Measurements from ENCODE around the gene MCU. TPM values are rescaled to one million over a fixed set of nuclear protein-coding genes. Genes with fewer than 3 reads are reported as not detected.
"Not testable (repeated sequence)": the region's sequence is repeated elsewhere in the genome, so short reads cannot be mapped to it uniquely, and the experiment has no call there.

The MCU gene
- total and polyA plus RNA-seq, 7 experiments from 2014 or later = 4.8 to 14.3 (median 10.7) TPM

DNA sequence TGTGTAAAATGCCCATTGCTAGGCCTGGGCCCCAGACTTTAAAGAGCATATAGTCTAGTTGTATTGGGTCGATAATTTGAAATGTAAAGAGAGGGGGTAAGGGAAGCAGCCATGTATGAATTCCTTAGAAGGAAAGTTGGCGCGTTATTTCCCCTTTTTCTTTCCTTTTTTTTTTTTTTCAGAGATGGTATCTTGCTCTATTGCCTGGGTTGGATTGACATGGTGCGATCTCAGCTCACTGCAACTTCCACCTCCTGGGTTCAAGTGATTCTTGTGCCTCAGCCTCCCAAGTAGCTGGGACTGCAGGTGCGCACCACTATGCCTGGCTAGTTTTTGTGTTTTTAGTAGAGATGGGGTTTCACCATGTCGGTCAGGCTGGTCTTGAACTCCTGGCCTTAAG, 45.4 kb downstream of the MCU start:
- H3K27ac ChIP-seq (ENCODE audit: low read depth, low read length); DNase-seq; H3K36me3 Mint-ChIP-seq; H3K27me3 Mint-ChIP-seq; H3K4me3 ChIP-seq (ENCODE audit: low read length); ATAC-seq; H3K9me3 Mint-ChIP-seq; H3K4me1 ChIP-seq (ENCODE audit: control insufficient read depth in 2 of 2, insufficient read depth in 2 of 2, low read length in 2 of 2); POLR2A ChIA-PET; H3K27me3 ChIP-seq (ENCODE audit: control insufficient read depth in 2 of 2, insufficient read depth in 2 of 2, low read length in 2 of 2); H3K4me3 Mint-ChIP-seq; intact Hi-C loops (cut with micrococcal nuclease); H3K9me3 ChIP-seq (ENCODE audit: control insufficient read depth in 2 of 3, low read length in 3 of 3); H3K27ac Mint-ChIP-seq; H3K36me3 ChIP-seq (ENCODE audit: control insufficient read depth in 2 of 3, insufficient read depth in 3 of 3, low read length in 3 of 3): not testable (repeated sequence)
- CTCF ChIA-PET = interaction anchor here (0.6 kb wide), 2 partner anchors 27 to 841 kb away, joined by 3 read pairs; no protein-coding TSS in a partner anchor
- peaks cover 0 to 12% (median 4%) of the 10 kb centered on the region in 7 donors for H3K4me1 Mint-ChIP-seq

DNA sequence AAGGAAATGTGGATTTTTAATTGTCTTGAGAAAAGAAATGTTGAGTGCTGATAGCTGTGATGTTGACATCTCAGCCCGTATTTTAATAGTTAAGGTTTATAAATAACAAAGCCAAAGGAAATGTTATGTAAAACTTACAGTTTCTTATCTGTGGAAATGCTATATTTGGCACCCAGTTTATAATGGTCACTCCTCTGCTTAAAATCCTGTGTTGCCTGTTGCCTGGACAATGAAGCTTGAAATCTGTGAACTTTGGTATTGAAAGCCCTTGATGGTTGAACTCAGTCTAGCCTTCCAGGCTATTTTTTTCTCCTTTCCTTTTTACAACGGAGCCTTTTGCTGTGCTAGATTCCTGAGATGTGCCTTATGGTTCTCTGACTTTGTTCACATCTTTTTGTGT, 46.5 kb downstream of the MCU start:
- no peak overlapping the region for H3K27ac Mint-ChIP-seq
- Histone ChIP-seq H3K27me3 (ENCODE audit: control insufficient read depth in 2 of 2, insufficient read depth in 2 of 2, low read length in 2 of 2) (no peaks in the 10 kb centered on the region), H3K36me3 (ENCODE audit: control insufficient read depth in 2 of 3, insufficient read depth in 3 of 3, low read length in 3 of 3) (no peaks in the 10 kb centered on the region), H3K4me1 (ENCODE audit: control insufficient read depth in 2 of 2, insufficient read depth in 2 of 2, low read length in 2 of 2) (no peaks in the 10 kb centered on the region), H3K9me3 (ENCODE audit: control insufficient read depth in 2 of 3, low read length in 3 of 3) (no peaks in the 10 kb centered on the region), H3K27ac (ENCODE audit: low read depth, low read length) (no peak overlapping the region), H3K4me3 (ENCODE audit: low read length) (no peak overlapping the region)
- ChIA-PET CTCF (no interaction called here), POLR2A (no interaction called here)
- H3K9me3 Mint-ChIP-seq = no peaks in the 10 kb centered on the region
- no peaks in the 10 kb centered on the region for H3K27me3 Mint-ChIP-seq
- H3K4me1 Mint-ChIP-seq = peaks cover 0 to 12% (median 4%) of the 10 kb centered on the region in 7 donors
- DNase-seq = no peak
- intact Hi-C loops (cut with micrococcal nuclease) = no loop called here
- ATAC-seq = no peak
- no peak overlapping the region for H3K4me3 Mint-ChIP-seq
- peaks cover 0 to 8% (median 0%) of the 10 kb centered on the region in 5 donors for H3K36me3 Mint-ChIP-seq

DNA sequence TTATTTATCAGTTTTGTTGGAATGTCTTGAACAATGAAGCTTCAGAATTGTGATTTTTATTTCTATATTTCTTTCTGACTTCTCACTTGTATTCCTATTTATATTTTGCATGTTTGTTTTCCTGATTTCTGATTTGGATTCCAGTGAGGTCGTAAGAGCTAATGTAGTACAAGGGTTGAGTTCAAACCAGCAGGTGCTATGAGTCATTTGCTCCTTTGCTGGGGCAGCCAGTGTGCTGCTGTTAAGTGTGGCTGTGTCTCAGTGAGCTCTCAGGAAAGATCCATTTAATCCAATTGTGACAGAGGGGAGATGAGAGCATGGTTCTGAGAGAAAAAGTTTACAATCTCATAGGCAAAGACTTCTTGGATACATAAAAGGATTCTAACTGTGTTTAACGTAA, 48.6 kb downstream of the MCU start:
- Histone ChIP-seq H3K27me3 (ENCODE audit: control insufficient read depth in 2 of 2, insufficient read depth in 2 of 2, low read length in 2 of 2) (no peaks in the 10 kb centered on the region), H3K27ac (ENCODE audit: low read depth, low read length) (no peak overlapping the region), H3K36me3 (ENCODE audit: control insufficient read depth in 2 of 3, insufficient read depth in 3 of 3, low read length in 3 of 3) (no peaks in the 10 kb centered on the region), H3K9me3 (ENCODE audit: control insufficient read depth in 2 of 3, low read length in 3 of 3) (no peaks in the 10 kb centered on the region), H3K4me1 (ENCODE audit: control insufficient read depth in 2 of 2, insufficient read depth in 2 of 2, low read length in 2 of 2) (no peaks in the 10 kb centered on the region), H3K4me3 (ENCODE audit: low read length) (no peak overlapping the region)
- Mint-ChIP-seq H3K36me3 (peaks cover 0 to 8% (median 0%) of the 10 kb centered on the region in 5 donors), H3K9me3 (no peaks in the 10 kb centered on the region), H3K4me3 (no peak overlapping the region), H3K4me1 (peaks cover 0 to 12% (median 4%) of the 10 kb centered on the region in 7 donors), H3K27ac (no peak overlapping the region), H3K27me3 (no peaks in the 10 kb centered on the region)
- POLR2A ChIA-PET = no interaction called here
- ATAC-seq (no peak), DNase-seq (no peak)
- CTCF ChIA-PET = no interaction called here
- intact Hi-C loops (cut with micrococcal nuclease) = no loop called here

DNA sequence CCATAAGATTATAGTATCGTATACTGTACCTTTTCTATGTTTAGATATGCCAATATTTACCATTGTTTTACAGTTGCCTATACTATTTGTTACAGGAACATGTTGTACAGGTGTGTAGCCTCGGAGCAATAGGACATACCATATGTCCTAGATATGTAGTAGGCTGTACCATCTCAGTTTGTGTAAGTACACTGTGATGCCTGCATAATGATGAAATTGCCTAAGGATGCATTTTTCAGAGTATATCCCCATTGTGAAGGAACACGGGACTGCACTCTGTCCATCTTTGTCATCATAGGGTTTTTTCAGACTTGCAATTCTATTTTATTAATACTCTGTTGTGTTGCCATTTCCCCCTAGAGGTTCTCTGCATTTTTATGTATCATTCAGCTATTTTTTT, 50.1 kb downstream of the MCU start:
- ChIA-PET POLR2A (interaction anchor here (0.7 kb wide), 1 partner anchor 16 kb away, joined by 3 read pairs; no protein-coding TSS in a partner anchor), CTCF (no interaction called here)
- H3K27ac Mint-ChIP-seq = no peak overlapping the region
- DNase-seq = no peak
- H3K4me3 ChIP-seq (ENCODE audit: low read length) = no peak overlapping the region
- H3K9me3 Mint-ChIP-seq = no peaks in the 10 kb centered on the region
- H3K36me3 Mint-ChIP-seq = peaks cover 0 to 8% (median 0%) of the 10 kb centered on the region in 5 donors
- peaks cover 0 to 12% (median 4%) of the 10 kb centered on the region in 7 donors for H3K4me1 Mint-ChIP-seq
- no peaks in the 10 kb centered on the region for H3K9me3 ChIP-seq (ENCODE audit: control insufficient read depth in 2 of 3, low read length in 3 of 3)
- no peaks in the 10 kb centered on the region for H3K36me3 ChIP-seq (ENCODE audit: control insufficient read depth in 2 of 3, insufficient read depth in 3 of 3, low read length in 3 of 3)
- no peak overlapping the region for H3K27ac ChIP-seq (ENCODE audit: low read depth, low read length)
- intact Hi-C loops (cut with micrococcal nuclease) = no loop called here
- H3K4me1 ChIP-seq (ENCODE audit: control insufficient read depth in 2 of 2, insufficient read depth in 2 of 2, low read length in 2 of 2) = no peaks in the 10 kb centered on the region
- H3K4me3 Mint-ChIP-seq = no peak overlapping the region
- H3K27me3 Mint-ChIP-seq = no peaks in the 10 kb centered on the region
- no peaks in the 10 kb centered on the region for H3K27me3 ChIP-seq (ENCODE audit: control insufficient read depth in 2 of 2, insufficient read depth in 2 of 2, low read length in 2 of 2)
- no peak for ATAC-seq

DNA sequence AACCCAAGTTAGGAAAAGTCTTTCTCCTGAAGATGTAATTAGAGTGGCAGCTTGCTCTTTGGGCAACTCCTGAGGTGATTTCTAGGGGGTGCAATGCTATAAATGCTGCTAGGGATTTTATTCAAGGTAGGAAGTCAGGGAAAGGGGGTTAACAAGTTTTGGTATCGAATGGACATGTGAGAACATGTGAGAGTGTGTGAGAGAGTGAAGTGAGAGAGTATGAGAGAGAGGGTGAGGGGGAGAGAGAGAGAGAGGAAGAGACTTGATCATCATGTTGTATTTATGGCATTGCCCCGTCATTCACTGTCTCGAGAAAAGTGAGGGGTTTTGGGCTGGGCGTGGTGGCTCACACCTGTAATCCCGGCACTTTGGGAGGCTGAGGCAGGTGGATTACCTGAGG, 50.9 kb downstream of the MCU start:
- Histone ChIP-seq H3K27me3 (ENCODE audit: control insufficient read depth in 2 of 2, insufficient read depth in 2 of 2, low read length in 2 of 2) (no peaks in the 10 kb centered on the region), H3K4me1 (ENCODE audit: control insufficient read depth in 2 of 2, insufficient read depth in 2 of 2, low read length in 2 of 2) (no peaks in the 10 kb centered on the region), H3K36me3 (ENCODE audit: control insufficient read depth in 2 of 3, insufficient read depth in 3 of 3, low read length in 3 of 3) (no peaks in the 10 kb centered on the region), H3K27ac (ENCODE audit: low read depth, low read length) (no peak overlapping the region), H3K4me3 (ENCODE audit: low read length) (no peak overlapping the region), H3K9me3 (ENCODE audit: control insufficient read depth in 2 of 3, low read length in 3 of 3) (no peaks in the 10 kb centered on the region)
- Mint-ChIP-seq H3K36me3 (peaks cover 0 to 8% (median 0%) of the 10 kb centered on the region in 5 donors), H3K4me1 (peaks cover 0 to 12% (median 4%) of the 10 kb centered on the region in 7 donors), H3K4me3 (no peak overlapping the region), H3K27me3 (no peaks in the 10 kb centered on the region), H3K27ac (no peak overlapping the region), H3K9me3 (no peaks in the 10 kb centered on the region)
- intact Hi-C loops (cut with micrococcal nuclease) = no loop called here
- no peak for ATAC-seq
- POLR2A ChIA-PET = interaction anchor here (0.7 kb wide), 1 partner anchor 16 kb away, joined by 3 read pairs; no protein-coding TSS in a partner anchor
- no peak for DNase-seq
- CTCF ChIA-PET = no interaction called here

DNA sequence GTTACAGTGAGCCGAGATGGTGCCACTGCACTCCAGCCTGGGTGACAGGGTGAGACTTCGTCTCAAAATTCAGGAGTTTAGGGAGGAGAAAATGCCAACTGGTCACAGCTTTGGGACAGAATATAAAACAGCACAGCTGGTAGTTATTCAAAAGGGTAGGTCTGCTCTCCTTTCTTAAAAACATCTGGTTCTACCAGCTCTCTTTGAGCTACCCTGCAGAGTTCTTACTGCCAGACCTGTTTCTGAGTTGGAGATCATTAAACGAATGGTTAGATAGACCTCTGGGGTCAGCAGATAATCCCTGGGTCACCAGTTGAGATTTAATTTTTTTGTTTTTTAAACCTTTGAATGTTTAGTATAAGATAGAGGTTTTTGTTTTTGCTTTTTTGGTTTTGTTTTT, 52.6 kb downstream of the MCU start:
- no peak overlapping the region for H3K4me3 ChIP-seq (ENCODE audit: low read length)
- H3K9me3 ChIP-seq (ENCODE audit: control insufficient read depth in 2 of 3, low read length in 3 of 3) = no peaks in the 10 kb centered on the region
- DNase-seq = no peak
- ATAC-seq = no peak
- no peaks in the 10 kb centered on the region for H3K4me1 ChIP-seq (ENCODE audit: control insufficient read depth in 2 of 2, insufficient read depth in 2 of 2, low read length in 2 of 2)
- H3K27me3 ChIP-seq (ENCODE audit: control insufficient read depth in 2 of 2, insufficient read depth in 2 of 2, low read length in 2 of 2) = no peaks in the 10 kb centered on the region
- Mint-ChIP-seq H3K36me3 (peaks cover 0 to 8% (median 5%) of the 10 kb centered on the region in 5 donors), H3K4me1 (peaks cover 0 to 6% (median 0%) of the 10 kb centered on the region in 7 donors), H3K9me3 (no peaks in the 10 kb centered on the region), H3K27ac (no peak overlapping the region), H3K4me3 (no peak overlapping the region), H3K27me3 (no peaks in the 10 kb centered on the region)
- intact Hi-C loops (cut with micrococcal nuclease) = no loop called here
- ChIA-PET CTCF (no interaction called here), POLR2A (interaction anchor here (0.6 kb wide), 1 partner anchor 774 kb away, joined by 3 read pairs; no protein-coding TSS in a partner anchor)
- H3K27ac ChIP-seq (ENCODE audit: low read depth, low read length) = no peak overlapping the region
- H3K36me3 ChIP-seq (ENCODE audit: control insufficient read depth in 2 of 3, insufficient read depth in 3 of 3, low read length in 3 of 3) = no peaks in the 10 kb centered on the region

DNA sequence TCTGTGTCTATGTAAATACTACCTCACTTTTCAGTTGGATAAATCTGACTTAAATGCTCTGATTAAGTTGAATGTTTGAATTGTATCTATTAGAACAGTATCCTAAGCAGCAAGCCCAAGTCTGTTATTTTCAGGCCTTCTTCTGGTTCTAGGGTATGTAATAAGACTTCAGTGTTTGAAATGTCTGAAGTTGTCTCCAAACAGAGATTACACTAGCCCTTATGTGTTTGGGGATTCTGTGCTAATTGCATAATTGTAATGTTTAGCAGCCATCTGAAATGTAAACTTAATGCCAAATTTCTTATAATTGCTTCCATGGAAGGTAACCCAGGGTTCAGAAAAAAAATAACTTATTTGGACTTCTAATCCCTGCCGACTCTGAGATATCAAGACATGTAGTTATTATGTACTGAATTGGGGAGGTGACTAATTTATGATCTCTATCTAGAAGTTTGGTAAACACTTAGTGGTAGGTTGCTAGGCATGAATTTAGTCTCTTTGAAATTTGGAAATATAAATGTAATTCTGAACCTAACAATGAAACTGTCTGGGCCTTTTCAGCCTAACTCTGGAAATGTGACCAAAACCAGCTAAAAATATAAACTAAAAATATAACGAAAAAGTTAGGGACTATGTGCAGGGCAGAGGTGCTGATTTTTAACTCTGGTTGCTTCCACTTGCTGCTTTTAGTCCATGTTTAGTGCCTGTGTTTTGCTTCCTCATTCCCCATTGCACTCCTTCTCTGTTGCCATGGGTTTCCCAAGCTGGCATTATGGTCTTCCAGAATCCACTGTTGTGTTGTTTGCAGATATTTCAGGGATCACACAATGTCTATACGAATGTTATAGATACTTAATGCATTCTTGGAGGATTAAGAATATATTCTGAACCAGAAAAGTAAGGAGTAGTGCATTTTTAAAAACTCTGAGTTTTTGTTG, 54.8 kb downstream of the MCU start:
- Histone ChIP-seq H3K27me3 (ENCODE audit: control insufficient read depth in 2 of 2, insufficient read depth in 2 of 2, low read length in 2 of 2) (no peaks in the 10 kb centered on the region), H3K27ac (ENCODE audit: low read depth, low read length) (no peak overlapping the region), H3K4me1 (ENCODE audit: control insufficient read depth in 2 of 2, insufficient read depth in 2 of 2, low read length in 2 of 2) (no peaks in the 10 kb centered on the region), H3K36me3 (ENCODE audit: control insufficient read depth in 2 of 3, insufficient read depth in 3 of 3, low read length in 3 of 3) (no peaks in the 10 kb centered on the region), H3K9me3 (ENCODE audit: control insufficient read depth in 2 of 3, low read length in 3 of 3) (no peaks in the 10 kb centered on the region), H3K4me3 (ENCODE audit: low read length) (no peak overlapping the region)
- no peak for DNase-seq
- no peaks in the 10 kb centered on the region for H3K9me3 Mint-ChIP-seq
- no peak overlapping the region for H3K4me3 Mint-ChIP-seq
- ChIA-PET POLR2A (no interaction called here), CTCF (no interaction called here)
- H3K4me1 Mint-ChIP-seq = peaks cover 0 to 6% (median 0%) of the 10 kb centered on the region in 7 donors
- no peak overlapping the region for H3K27ac Mint-ChIP-seq
- no peaks in the 10 kb centered on the region for H3K27me3 Mint-ChIP-seq
- no peak for ATAC-seq
- H3K36me3 Mint-ChIP-seq = peaks cover 0 to 7% (median 3%) of the 10 kb centered on the region in 5 donors
- intact Hi-C loops (cut with micrococcal nuclease) = no loop called here

Measured in naive thymus-derived CD4-positive, alpha-beta T cell (primary cell).